ENCODE measurements around the gene ETV5.
"Not testable (repeated sequence)": the region's sequence is repeated elsewhere in the genome, so short reads cannot be mapped to it uniquely, and the experiment has no call there.

ETV5 gene

DNA sequence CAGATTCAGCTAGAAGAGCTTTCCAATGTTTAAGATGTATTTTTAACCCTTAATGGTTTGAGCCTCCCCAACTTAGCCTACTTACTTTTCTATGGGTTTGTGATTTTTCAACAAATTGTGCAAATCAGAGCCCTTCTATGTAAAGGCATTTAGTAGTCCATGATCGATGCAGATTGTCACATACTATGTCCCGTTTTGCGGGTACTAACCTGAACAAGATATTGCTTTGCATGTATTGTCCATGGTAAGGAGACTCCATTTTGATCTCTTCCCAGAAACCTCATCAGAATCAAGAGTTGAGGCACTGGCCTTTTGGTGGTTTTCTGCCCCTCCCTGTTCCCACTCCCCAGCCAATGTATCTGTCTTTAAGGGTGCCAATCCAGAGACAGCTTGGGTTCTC, 60.8 kb downstream of the ETV5 start:
- no peak overlapping the region for H3K4me3 ChIP-seq (ENCODE audit: low read length)
- H3K36me3 ChIP-seq (ENCODE audit: control insufficient read depth, insufficient read depth, low read length) = no peaks in the 10 kb centered on the region
- WGBS (ENCODE audit: insufficient coverage, insufficient read length) = no CpG with 5 or more reads among the region's 3 CpGs

DNA sequence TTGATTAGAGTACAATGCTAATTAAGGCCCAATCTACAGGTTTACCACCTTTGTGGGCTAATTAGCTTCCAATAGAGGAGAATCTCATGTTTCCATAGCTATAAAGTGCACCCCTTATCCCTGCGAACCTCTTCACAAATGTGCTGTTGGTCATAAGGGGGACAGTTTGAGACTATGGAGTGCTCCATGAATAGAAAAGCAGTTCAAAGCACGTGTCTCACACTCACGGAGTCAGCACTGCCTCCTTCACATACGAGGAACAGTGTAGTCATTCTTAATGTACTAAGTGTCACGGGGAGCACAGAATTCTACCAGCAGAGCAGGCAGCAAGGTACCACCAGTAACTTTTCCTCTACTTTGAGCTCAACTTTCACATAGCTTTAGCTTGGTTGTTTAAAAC, 62.1 kb downstream of the ETV5 start:
- no peak overlapping the region for H3K4me3 ChIP-seq (ENCODE audit: low read length)
- H3K9me3 ChIP-seq (ENCODE audit: control insufficient read depth, insufficient read depth, low read length) = no peaks in the 10 kb centered on the region
- no peak overlapping the region for H3K27ac ChIP-seq (ENCODE audit: low read length)
- WGBS (ENCODE audit: insufficient coverage, insufficient read length) = no CpG with 5 or more reads among the region's 5 CpGs
- H3K36me3 ChIP-seq (ENCODE audit: control insufficient read depth, insufficient read depth, low read length) = no peaks in the 10 kb centered on the region
- no peaks in the 10 kb centered on the region for H3K4me1 ChIP-seq (ENCODE audit: control insufficient read depth, insufficient read depth, low read length)
- H3K27me3 ChIP-seq (ENCODE audit: control insufficient read depth, insufficient read depth, low read length) = no peaks in the 10 kb centered on the region
- DNase-seq (ENCODE audit: low read depth, low spot score) = no peak

More for the DNA sequence above, 60.8 kb downstream of the ETV5 start:
- Histone ChIP-seq H3K27me3 (ENCODE audit: control insufficient read depth, insufficient read depth, low read length) (no peaks in the 10 kb centered on the region), H3K27ac (ENCODE audit: low read length) (no peak overlapping the region), H3K9me3 (ENCODE audit: control insufficient read depth, insufficient read depth, low read length) (no peaks in the 10 kb centered on the region), H3K4me1 (ENCODE audit: control insufficient read depth, insufficient read depth, low read length) (no peaks in the 10 kb centered on the region)
- no peak for DNase-seq (ENCODE audit: low read depth, low spot score)

DNA sequence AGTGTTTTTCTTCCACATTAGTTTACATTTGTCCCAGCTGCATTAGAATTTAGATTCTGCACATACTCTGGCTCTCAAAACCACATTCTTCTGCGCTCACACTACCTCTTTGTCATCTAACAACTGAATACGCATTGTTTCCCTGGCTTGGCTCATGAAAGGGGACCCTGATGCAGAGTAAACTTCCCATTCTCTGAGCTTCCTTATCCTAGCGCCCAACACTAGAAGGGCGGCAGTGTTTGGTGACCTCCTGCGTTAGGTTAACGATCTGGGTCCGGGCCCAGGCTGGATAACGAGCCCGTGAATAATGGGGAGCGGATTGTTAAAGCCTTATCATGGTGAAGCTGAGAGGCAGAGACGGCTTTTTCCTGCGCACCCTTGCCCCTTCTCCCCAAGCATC, 63.9 kb downstream of the ETV5 start:
- H3K36me3 ChIP-seq (ENCODE audit: control insufficient read depth, insufficient read depth, low read length) = no peaks in the 10 kb centered on the region
- H3K9me3 ChIP-seq (ENCODE audit: control insufficient read depth, insufficient read depth, low read length) = no peaks in the 10 kb centered on the region
- no peak overlapping the region for H3K27ac ChIP-seq (ENCODE audit: low read length)
- H3K4me3 ChIP-seq (ENCODE audit: low read length) = no peak overlapping the region
- DNase-seq (ENCODE audit: low read depth, low spot score) = no peak
- no peaks in the 10 kb centered on the region for H3K4me1 ChIP-seq (ENCODE audit: control insufficient read depth, insufficient read depth, low read length)
- no CpG with 5 or more reads among the region's 12 CpGs for WGBS (ENCODE audit: insufficient coverage, insufficient read length)
- H3K27me3 ChIP-seq (ENCODE audit: control insufficient read depth, insufficient read depth, low read length) = no peaks in the 10 kb centered on the region

DNA sequence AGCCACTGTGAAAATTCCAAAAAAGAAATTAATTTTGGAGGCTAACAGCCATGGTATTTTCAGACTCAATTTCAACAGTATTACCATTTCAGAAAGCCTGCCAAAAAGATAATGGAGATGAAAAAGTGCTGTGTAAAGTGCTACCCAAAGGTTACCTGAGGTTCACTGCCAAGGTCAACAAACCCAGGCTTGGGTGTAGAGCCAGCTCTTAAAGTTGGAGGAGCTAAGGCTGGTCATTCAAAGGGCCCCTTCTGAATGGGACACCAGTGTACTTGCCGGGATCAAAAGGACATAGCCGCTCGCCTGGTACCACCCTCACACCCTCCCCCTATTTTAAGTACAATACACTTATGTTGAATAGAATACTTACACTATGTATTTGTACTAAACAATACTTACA, 64.5 kb downstream of the ETV5 start:
- H3K27me3 ChIP-seq (ENCODE audit: control insufficient read depth, insufficient read depth, low read length) = no peaks in the 10 kb centered on the region
- H3K4me3 ChIP-seq (ENCODE audit: low read length) = no peak overlapping the region
- H3K9me3 ChIP-seq (ENCODE audit: control insufficient read depth, insufficient read depth, low read length) = no peaks in the 10 kb centered on the region
- DNase-seq (ENCODE audit: low read depth, low spot score) = no peak
- WGBS (ENCODE audit: insufficient coverage, insufficient read length) = no CpG with 5 or more reads among the region's 3 CpGs
- H3K36me3 ChIP-seq (ENCODE audit: control insufficient read depth, insufficient read depth, low read length) = no peaks in the 10 kb centered on the region
- H3K4me1 ChIP-seq (ENCODE audit: control insufficient read depth, insufficient read depth, low read length) = no peaks in the 10 kb centered on the region
- no peak overlapping the region for H3K27ac ChIP-seq (ENCODE audit: low read length)

DNA sequence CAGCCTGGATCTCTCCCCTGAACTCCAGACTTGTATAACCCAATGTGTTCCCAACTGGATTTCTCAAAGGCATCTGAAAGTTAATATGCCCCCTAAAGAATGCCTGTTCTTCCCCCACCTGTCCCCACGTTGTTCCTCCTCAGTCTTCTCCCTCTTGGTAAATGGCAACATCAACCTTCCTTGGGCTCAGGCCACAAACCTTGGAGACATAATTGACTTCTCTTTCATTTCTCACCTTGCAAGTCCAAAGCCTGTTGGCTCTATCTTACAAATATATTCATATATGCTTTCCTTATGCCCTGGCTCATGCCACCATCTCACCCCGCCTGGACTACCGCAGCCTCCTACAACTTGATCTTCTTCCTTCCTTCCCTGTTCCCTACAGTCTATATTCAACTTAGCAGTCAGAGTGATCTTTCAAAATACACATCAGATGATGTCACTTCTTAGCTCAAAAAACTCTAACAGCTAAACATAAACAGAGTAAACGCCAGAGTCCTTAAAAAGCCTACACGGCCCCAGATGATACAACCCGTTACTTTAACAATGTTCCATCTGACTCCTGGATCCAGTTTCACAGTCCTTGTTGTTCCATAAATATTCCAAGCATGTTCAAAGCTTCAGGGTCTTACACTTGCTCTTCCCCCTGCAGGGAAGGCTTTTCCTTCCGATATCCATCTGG, 66.2 kb downstream of the ETV5 start:
- Histone ChIP-seq H3K4me1 (ENCODE audit: control insufficient read depth, insufficient read depth, low read length) (no peaks in the 10 kb centered on the region), H3K36me3 (ENCODE audit: control insufficient read depth, insufficient read depth, low read length) (no peaks in the 10 kb centered on the region), H3K27ac (ENCODE audit: low read length) (no peak overlapping the region), H3K4me3 (ENCODE audit: low read length) (no peak overlapping the region), H3K9me3 (ENCODE audit: control insufficient read depth, insufficient read depth, low read length) (no peaks in the 10 kb centered on the region), H3K27me3 (ENCODE audit: control insufficient read depth, insufficient read depth, low read length) (no peaks in the 10 kb centered on the region)
- WGBS (ENCODE audit: insufficient coverage, insufficient read length) = no CpG with 5 or more reads among the region's 7 CpGs
- DNase-seq (ENCODE audit: low read depth, low spot score) = no peak

DNA sequence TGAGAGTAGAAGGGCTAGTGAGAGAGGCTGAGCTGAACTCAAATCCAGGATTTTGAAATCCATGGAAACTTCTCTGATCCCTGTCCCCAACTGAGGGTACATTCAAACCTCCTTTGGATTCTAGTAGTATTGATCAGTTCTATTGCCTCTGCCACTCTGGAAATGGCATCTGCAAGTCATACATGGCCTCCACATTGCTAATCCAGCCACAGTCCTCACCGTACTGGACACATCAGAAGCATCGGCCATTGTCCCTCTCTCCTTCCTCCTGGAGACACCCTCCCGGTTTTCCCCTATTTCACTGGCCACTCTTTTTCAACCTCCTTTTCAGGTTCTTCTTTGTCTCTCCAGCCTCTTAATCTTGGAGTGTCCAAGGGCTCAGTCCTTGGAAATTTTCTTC, 66.9 kb downstream of the ETV5 start:
- DNase-seq (ENCODE audit: low read depth, low spot score) = no peak
- Histone ChIP-seq H3K36me3 (ENCODE audit: control insufficient read depth, insufficient read depth, low read length) (no peaks in the 10 kb centered on the region), H3K27ac (ENCODE audit: low read length) (no peak overlapping the region), H3K4me3 (ENCODE audit: low read length) (no peak overlapping the region), H3K9me3 (ENCODE audit: control insufficient read depth, insufficient read depth, low read length) (no peaks in the 10 kb centered on the region), H3K4me1 (ENCODE audit: control insufficient read depth, insufficient read depth, low read length) (no peaks in the 10 kb centered on the region), H3K27me3 (ENCODE audit: control insufficient read depth, insufficient read depth, low read length) (no peaks in the 10 kb centered on the region)
- WGBS (ENCODE audit: insufficient coverage, insufficient read length) = no CpG with 5 or more reads among the region's 3 CpGs

DNA sequence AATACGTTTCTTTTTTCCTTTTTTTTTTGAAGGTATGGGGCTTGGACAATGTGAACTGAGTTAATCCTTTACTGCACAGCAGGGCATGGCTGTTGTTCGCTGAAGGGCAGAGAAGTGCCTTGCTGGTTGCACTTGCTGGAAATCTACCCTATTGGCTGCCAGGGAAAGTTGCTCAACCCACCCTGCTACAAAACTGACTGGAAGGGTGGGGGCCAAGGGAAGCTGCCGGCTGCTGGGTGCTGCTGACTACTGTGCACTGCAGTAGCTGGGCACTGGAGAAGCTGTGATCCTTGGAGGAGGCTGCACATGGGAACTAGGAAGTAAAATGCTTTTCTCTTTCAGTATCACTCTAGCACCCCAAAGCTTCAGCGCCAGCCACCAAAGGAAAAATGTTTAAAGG, 70.5 kb downstream of the ETV5 start:
- no CpG with 5 or more reads among the region's 4 CpGs for WGBS (ENCODE audit: insufficient coverage, insufficient read length)
- Histone ChIP-seq H3K4me1 (ENCODE audit: control insufficient read depth, insufficient read depth, low read length) (no peaks in the 10 kb centered on the region), H3K4me3 (ENCODE audit: low read length) (no peak overlapping the region), H3K27me3 (ENCODE audit: control insufficient read depth, insufficient read depth, low read length) (no peaks in the 10 kb centered on the region), H3K9me3 (ENCODE audit: control insufficient read depth, insufficient read depth, low read length) (no peaks in the 10 kb centered on the region), H3K36me3 (ENCODE audit: control insufficient read depth, insufficient read depth, low read length) (no peaks in the 10 kb centered on the region), H3K27ac (ENCODE audit: low read length) (no peak overlapping the region)
- no peak for DNase-seq (ENCODE audit: low read depth, low spot score)

DNA sequence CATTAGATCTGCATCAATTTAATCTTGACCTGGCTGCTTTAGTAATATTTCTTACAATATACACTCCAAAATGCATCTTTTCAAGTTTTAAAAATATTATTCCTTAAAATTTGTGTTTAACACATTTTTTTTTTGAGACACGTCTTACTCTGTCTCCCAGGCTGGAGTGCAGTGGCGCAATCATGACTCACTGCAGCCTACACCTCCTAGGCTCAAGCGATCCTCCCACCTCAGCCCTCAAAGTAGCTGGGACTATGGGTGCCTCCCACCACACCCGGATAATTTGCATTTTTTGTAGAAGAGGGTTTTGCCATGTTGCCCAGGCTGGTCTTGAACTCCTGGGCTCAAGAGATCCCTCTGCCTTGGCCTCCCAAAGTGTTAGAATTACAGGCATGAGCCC, 73.6 kb downstream of the ETV5 start:
- Histone ChIP-seq H3K36me3 (ENCODE audit: control insufficient read depth, insufficient read depth, low read length) (no peaks in the 10 kb centered on the region), H3K9me3 (ENCODE audit: control insufficient read depth, insufficient read depth, low read length) (no peaks in the 10 kb centered on the region), H3K4me3 (ENCODE audit: low read length) (no peak overlapping the region), H3K4me1 (ENCODE audit: control insufficient read depth, insufficient read depth, low read length) (no peaks in the 10 kb centered on the region), H3K27me3 (ENCODE audit: control insufficient read depth, insufficient read depth, low read length) (no peaks in the 10 kb centered on the region), H3K27ac (ENCODE audit: low read length) (no peak overlapping the region)
- WGBS (ENCODE audit: insufficient coverage, insufficient read length) = no CpG with 5 or more reads among the region's 4 CpGs
- no peak for DNase-seq (ENCODE audit: low read depth, low spot score)

DNA sequence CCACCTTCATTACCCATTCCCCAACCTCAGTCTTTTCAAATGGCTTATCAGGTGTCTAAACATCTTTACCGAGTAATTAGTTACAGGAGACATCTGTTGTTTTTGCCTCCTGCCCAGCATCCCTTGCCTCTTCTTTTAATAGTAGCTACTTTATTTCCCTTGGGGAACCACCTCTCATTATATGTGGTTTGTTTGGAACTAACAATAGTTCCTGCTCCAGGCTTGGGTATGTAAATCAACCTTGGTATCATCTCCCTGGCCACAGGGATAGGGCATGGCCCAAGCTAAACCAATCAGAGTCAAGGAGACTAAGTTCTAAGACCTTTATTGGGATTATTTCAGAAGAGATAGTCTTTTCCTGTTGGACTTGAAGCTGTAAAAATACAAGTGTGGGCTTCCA, 76.6 kb downstream of the ETV5 start:
- no peak for DNase-seq (ENCODE audit: low read depth, low spot score)
- Histone ChIP-seq H3K27me3 (ENCODE audit: control insufficient read depth, insufficient read depth, low read length) (no peaks in the 10 kb centered on the region), H3K27ac (ENCODE audit: low read length) (no peak overlapping the region), H3K4me3 (ENCODE audit: low read length) (no peak overlapping the region), H3K36me3 (ENCODE audit: control insufficient read depth, insufficient read depth, low read length) (no peaks in the 10 kb centered on the region), H3K9me3 (ENCODE audit: control insufficient read depth, insufficient read depth, low read length) (no peaks in the 10 kb centered on the region), H3K4me1 (ENCODE audit: control insufficient read depth, insufficient read depth, low read length) (no peaks in the 10 kb centered on the region)
- no CpG with 5 or more reads among the region's 1 CpG for WGBS (ENCODE audit: insufficient coverage, insufficient read length)

DNA sequence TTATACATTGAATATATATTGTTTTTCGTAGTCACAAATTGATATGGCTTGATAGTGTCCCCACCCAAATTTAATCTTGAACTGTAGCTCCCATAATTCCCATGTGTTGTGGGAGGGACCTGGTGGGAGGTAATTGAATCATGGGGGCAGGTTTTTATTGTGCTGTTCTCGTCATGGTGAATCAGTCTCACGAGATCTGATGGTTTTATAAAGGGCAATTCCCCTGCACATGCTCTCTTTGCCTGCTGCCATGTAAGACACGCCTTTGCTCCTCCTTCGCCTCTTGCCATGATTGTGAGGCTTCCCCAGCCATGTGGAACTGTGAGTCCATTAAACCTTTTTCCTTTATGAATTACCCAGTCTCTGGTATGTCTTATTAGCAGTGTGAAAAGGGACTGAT, 82.9 kb downstream of the ETV5 start:
- H3K4me1 ChIP-seq (ENCODE audit: control insufficient read depth, insufficient read depth, low read length); H3K27me3 ChIP-seq (ENCODE audit: control insufficient read depth, insufficient read depth, low read length); H3K36me3 ChIP-seq (ENCODE audit: control insufficient read depth, insufficient read depth, low read length); H3K27ac ChIP-seq (ENCODE audit: low read length); H3K9me3 ChIP-seq (ENCODE audit: control insufficient read depth, insufficient read depth, low read length); H3K4me3 ChIP-seq (ENCODE audit: low read length); DNase-seq (ENCODE audit: low read depth, low spot score): not testable (repeated sequence)
- no CpG with 5 or more reads among the region's 5 CpGs for WGBS (ENCODE audit: insufficient coverage, insufficient read length)

DNA sequence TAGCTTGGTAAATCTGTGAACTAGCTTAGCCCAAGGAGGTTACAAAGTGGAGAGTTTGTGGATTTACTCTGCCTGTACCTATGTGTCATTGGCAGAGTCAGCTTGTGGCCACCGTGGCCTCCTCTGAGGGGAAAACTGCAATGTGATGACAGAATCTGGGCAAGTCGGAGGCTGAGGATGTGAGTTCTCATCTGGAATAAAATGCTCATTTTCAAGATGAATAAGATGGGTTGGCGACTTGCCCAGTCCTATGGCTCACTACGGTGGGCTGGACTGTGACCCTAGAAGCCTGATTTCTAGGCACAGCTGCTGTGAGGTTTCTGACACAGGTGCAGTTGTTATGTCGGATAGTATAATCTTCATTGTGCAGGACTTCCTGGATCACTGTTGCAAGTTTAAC, 83.7 kb downstream of the ETV5 start:
- no peak for DNase-seq (ENCODE audit: low read depth, low spot score)
- WGBS (ENCODE audit: insufficient coverage, insufficient read length) = no CpG with 5 or more reads among the region's 5 CpGs
- H3K4me1 ChIP-seq (ENCODE audit: control insufficient read depth, insufficient read depth, low read length) = no peaks in the 10 kb centered on the region

More for the DNA sequence above, 83.7 kb downstream of the ETV5 start:
- Histone ChIP-seq H3K27ac (ENCODE audit: low read length) (no peak overlapping the region), H3K9me3 (ENCODE audit: control insufficient read depth, insufficient read depth, low read length) (no peaks in the 10 kb centered on the region), H3K4me3 (ENCODE audit: low read length) (no peak overlapping the region), H3K27me3 (ENCODE audit: control insufficient read depth, insufficient read depth, low read length) (no peaks in the 10 kb centered on the region), H3K36me3 (ENCODE audit: control insufficient read depth, insufficient read depth, low read length) (no peaks in the 10 kb centered on the region)
